Ovary (tissue), 3 donors: ENCODE results near the gene ERP27.

Source experiments
- EP300 ChIP-seq: sonication (generic); formaldehyde crosslinking; IDR thresholded peaks from one replicate; pipeline ENCODE4 v1.6.1; 2017; ENCODE audit warnings: antibody characterized with exemption
- POLR2A ChIP-seq: fragments of 450-650 bp; IDR thresholded peaks from one replicate; pipeline ENCODE4 v1.6.1; 2017; ENCODE audit warnings: antibody characterized with exemption, mild to moderate bottlenecking, moderate library complexity
- TF ChIP-seq, protein P1 (sequence below), 3 donors: fragments of 450-650 bp in 2 of 3; fragments of 200-600 bp in 1 of 3; IDR thresholded peaks; one replicate each; pipeline versions ENCODE4 v1.5.1 to v1.8.0; 2016 to 2022; ENCODE audit warnings: antibody characterized with exemption in 3 of 3, mild to moderate bottlenecking in 1 of 3
- donor health status: DM: no; HTN: no; CAD: no.

DNA sequence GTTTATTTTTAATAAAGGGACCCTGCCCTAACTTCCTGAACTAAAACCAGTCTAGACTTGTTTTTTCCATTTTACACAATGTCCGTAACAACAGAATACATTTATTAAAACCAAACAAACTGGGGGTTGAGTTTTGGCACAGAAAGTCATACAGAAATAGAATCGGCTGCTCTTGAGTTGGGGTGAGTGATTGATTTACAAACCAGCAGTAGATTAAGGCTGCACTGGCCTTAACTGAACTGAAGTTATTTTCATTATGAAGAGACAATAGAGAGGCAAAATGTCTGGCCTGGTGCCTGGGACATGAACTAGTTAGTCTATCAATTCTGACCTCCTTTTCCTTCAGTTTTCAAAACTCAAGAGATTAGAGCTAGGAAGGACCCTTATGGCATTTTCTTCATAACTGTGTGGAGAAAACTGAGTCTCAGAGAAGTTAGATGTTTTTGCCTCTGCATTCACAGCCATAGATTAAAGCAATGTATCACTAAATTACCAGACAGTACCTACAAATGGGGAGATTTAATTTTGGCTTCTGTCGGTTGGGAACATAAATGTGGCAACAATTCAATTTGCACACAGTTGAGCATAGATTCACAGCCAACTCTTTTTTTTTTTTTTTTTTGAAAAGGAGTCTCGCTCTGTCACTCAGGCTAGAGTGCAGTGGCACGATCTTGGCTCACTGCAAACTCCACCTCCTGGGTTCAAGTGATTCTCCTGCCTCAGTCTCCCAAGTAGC is 32.9 kb downstream of the ERP27 start:
- no peak for TF ChIP-seq POLR2A
- TF ChIP-seq, protein P1, sequence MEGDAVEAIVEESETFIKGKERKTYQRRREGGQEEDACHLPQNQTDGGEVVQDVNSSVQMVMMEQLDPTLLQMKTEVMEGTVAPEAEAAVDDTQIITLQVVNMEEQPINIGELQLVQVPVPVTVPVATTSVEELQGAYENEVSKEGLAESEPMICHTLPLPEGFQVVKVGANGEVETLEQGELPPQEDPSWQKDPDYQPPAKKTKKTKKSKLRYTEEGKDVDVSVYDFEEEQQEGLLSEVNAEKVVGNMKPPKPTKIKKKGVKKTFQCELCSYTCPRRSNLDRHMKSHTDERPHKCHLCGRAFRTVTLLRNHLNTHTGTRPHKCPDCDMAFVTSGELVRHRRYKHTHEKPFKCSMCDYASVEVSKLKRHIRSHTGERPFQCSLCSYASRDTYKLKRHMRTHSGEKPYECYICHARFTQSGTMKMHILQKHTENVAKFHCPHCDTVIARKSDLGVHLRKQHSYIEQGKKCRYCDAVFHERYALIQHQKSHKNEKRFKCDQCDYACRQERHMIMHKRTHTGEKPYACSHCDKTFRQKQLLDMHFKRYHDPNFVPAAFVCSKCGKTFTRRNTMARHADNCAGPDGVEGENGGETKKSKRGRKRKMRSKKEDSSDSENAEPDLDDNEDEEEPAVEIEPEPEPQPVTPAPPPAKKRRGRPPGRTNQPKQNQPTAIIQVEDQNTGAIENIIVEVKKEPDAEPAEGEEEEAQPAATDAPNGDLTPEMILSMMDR (IDR thresholded peaks at IDR 0.05): no peak
- TF ChIP-seq EP300: no peak
